ENCODE measurements around the gene DNAH3.

The DNAH3 gene

GRCh38 chr16:20902426-20902825 is 248.2 kb downstream of the DNAH3 start:
- no peak for DNase-seq

DNA sequence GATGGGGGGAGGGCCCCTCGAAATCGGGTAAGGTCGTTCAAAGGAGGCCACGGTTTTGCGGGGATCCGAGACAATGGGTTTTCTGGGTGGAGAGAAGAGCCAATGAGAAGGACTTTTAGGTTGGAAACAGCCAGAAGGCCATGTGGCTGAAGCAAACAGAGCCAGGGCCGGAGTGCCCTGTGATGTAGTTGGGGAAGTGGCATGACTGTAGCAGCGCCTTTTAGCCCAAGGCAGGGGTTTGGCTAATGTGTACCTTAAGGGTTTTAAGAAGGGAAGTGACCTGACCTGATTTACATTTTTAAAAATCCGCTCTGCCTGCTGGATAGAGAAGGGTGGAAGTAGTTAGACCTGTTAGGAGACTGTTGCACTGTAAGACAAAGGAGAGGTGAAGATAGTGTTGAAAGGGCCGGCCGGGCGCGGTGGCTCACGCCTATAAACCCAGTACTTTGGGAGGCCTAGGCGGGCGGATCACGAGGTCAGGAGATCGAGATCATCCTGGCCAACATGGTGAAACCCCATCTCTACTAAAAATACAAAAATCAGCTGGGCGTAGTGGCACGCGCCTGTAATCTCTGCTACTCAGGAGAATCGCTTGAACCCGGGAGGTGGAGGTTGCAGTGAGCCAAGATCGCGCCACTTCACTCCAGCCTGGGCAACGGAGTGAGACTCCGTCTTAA is 249.1 kb downstream of the DNAH3 start:
- DNase-seq: peak; percentile 67

DNA sequence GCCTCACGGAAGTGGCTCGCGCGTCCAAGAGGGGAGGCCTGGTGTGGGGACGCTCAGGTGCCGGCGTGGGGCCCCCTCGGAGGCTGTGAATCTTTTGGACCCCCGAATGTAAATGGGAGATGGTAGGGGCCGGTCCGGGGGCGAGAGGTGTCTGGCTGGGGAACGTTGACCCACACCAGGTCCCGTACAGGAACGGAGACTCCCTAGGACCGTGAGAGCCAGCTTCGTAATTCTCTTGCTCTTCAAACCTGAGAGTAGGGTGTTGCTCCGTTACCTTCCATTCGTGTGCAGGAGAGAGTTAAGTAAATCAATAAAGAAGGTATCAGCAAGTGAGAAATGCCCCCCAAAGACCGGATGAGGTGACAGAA is 249.6 kb downstream of the DNAH3 start:
- no peak for DNase-seq

DNA sequence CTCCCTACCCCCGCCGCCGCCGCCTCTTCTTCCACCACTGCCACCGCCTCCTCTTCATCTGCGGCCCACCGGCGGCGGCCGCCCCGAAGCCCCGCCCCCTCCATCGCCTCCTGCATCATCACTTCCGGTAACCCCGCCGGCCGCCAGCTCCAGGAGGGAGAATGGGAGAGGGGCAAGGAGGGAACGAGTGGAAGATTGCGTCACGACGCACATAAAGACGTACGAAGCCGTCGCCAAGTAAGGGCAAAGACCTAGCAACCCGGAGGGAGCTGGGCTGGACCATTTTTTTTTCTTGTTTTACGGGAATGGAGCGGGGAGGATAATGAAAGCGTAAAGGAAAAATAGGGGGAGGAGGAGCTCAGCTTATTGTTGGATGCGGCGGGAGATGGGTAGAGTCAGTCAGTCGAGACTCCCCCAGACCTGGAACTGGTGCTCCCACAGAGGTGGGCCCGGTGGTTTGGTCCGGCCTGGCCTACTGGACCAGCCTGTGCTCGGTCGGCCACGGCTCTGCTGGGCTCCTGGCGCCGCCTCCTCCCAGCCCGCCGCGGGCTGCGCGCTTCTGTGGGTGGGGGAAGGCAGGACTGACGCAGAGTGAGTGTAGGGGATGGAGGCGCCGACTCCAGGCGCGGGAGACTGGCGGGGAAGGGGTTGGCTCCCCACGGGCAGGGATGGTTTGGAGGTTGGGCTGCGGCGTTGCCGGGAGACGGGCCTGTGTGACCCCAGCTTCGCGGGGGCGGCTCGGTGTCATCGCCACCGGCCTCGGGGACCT is 250.2 kb downstream of the DNAH3 start, which contains the start of the genes DCUN1D3 and LYRM1:
TSS of gene DCUN1D3 (minus strand) at position 60 of the 769 bp plus-strand sequence. CDS start 37,820 bp downstream, outside the sequence.
TSS of gene LYRM1 (plus strand) at position 473 of the 769 bp plus-strand sequence. CDS start 14,785 bp downstream, outside the sequence.
- peak; percentile 95 for DNase-seq

DNA sequence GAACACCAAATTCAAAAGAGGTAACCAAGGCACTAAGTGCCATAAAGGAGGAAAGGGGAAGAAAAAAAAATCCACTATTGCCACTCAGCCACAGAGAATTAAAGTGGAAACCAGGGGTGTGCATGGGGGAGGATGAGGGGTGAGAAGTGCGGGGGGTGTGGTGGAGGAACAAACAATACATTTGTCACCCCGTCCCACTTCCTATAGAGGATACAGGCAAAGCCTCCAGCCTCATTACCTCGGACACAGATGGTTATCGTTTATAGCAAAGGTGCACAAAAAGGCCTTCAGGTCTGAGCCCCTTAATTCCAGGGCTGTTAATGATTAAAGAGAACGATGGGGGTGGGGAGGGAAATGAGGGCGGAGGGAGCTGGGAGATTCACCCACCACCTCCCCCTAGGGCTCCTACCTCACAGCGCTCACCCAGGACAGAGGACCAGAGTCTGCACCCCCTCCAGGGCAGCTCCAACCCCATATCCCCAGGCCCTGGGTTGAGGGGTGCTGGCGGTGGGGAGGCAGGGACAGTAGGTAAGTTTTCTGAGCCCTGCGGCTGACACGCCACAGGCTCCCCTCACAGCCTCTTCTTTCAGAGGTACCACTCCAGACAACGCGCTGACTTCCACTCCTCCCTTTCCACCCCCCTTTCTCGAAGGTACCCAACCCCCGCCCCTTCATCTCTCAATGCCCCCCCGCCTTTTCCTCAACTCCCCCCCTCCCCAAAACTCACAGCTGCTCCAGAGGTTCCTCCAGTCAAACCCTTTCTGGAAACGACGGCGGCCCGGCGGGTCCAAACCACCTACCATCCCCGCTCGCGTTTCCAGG is 251.0 kb downstream of the DNAH3 start:
- DNase-seq: peak; percentile 10

DNA sequence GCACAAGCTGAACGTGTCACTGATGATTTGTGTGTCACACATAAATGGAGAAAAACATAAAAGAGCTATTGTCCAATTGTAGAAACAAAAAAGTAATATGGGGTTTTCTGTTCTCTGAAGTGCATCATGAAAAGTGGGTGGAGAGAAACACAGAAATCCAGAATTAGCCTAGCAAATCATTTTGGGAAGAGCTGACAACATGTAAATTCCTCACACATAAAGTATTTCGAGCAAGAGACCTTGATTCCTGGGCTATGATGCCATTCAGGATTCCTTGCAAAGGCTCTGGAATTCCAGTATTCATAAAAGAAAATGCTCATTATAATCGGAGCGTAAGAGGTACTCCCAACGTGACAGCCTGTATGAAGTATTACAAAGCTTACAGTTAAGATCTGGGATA is 251.6 kb downstream of the DNAH3 start:
- peak; percentile 76 for DNase-seq

DNA sequence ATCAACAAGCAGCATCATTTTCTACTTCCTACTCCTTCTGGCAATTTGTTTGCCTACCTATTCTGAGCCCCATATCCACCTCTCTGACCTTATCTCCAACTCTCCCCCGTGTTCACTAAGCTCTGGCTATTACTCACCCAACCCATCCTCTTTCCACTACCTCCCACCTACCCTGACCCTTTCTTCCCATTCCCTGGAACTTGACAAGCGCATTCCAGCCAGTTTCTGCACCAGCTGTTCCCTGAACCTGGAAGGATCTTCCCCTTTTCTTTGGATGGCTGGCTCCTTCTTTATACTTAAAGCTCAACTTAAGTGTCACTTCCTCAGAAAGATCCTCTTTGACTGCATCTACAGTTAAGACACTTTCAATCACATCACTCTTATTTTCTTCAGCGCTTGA is 252.7 kb downstream of the DNAH3 start:
- DNase-seq: peak; percentile 37

GRCh38 chr16:20897253-20897897 is 253.3 kb downstream of the DNAH3 start:
- DNase-seq: peak; percentile 21

GRCh38 chr16:20894388-20894787 is 256.3 kb downstream of the DNAH3 start:
- DNase-seq: no peak

DNA sequence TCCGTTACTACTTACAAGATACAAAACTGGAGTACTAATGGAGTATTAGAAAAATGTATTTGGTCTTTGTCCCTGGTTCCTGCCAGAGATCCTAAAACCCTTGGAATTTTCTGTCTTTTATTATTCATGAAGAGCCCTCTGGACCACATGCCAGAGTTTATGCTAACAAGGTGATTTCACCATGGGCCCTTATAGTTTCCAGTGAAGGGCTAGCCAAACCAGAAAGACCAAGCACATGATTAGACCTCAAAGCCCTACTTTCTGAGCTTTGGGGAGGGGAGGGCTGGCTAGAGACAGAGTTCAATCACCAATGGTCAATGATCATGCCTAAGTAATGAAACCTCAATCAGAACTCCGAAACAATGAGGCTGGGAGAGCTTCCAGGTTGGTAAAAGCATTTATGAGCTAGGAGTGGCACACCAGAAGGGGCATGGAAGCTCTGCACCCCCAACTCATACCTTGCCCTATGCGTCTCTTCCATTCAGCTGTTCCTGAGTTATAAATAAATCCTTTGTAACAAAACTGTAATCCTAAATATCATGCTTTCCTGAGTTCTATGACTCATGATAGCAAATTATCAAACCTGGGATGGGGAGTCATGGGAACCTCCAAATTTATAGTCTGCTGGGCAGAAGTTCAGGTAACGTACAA is 260.9 kb downstream of the DNAH3 start:
- no peak for DNase-seq

- no peak for DNase-seq
Observed at GRCh38 chr16:20887207-20887606, 263.4 kb downstream of the DNAH3 start.

- DNase-seq: no peak
Observed at GRCh38 chr16:20886320-20886719, 264.3 kb downstream of the DNAH3 start.

GRCh38 chr16:20884240-20884556 is 266.4 kb downstream of the DNAH3 start:
- DNase-seq: no peak

- no peak for DNase-seq
Observed at GRCh38 chr16:20883554-20884239, 266.9 kb downstream of the DNAH3 start.
